Uterus (tissue), 2 donors: ENCODE measurements around the gene WBP1.
"Not testable (repeated sequence)": the region's sequence is repeated elsewhere in the genome, so short reads cannot be mapped to it uniquely, and the experiment has no call there.

Experiments used
- POLR2A ChIP-seq, 2 donors: fragments of 450-650 bp; IDR thresholded peaks; one replicate each; pipeline ENCODE4 v1.6.1; 2016; ENCODE audit warnings: antibody characterized with exemption in 2 of 2, mild to moderate bottlenecking in 1 of 2, moderate library complexity in 1 of 2
- TF ChIP-seq, protein P1 (sequence below), 4 experiments: fragments of 200-600 bp in 2 of 4; fragments of 450-650 bp in 2 of 4; sonication (generic) in 2 of 4; IDR thresholded peaks; one replicate each; pipeline ENCODE4 v1.5.1; 2016 to 2019; ENCODE audit warnings: antibody characterized with exemption in 4 of 4, mild to moderate bottlenecking in 2 of 4, moderate library complexity in 1 of 4

- TF ChIP-seq, protein P1, sequence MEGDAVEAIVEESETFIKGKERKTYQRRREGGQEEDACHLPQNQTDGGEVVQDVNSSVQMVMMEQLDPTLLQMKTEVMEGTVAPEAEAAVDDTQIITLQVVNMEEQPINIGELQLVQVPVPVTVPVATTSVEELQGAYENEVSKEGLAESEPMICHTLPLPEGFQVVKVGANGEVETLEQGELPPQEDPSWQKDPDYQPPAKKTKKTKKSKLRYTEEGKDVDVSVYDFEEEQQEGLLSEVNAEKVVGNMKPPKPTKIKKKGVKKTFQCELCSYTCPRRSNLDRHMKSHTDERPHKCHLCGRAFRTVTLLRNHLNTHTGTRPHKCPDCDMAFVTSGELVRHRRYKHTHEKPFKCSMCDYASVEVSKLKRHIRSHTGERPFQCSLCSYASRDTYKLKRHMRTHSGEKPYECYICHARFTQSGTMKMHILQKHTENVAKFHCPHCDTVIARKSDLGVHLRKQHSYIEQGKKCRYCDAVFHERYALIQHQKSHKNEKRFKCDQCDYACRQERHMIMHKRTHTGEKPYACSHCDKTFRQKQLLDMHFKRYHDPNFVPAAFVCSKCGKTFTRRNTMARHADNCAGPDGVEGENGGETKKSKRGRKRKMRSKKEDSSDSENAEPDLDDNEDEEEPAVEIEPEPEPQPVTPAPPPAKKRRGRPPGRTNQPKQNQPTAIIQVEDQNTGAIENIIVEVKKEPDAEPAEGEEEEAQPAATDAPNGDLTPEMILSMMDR (IDR thresholded peaks at IDR 0.05), result not testable (repeated sequence)
- not testable (repeated sequence) for TF ChIP-seq POLR2A (IDR thresholded peaks at IDR 0.05)
Observed at GRCh38 chr2:74483675-74484164, 25.5 kb downstream of the WBP1 start.
